T-helper 2 cell (primary cell): Measurements from ENCODE around the gene MTA2.
"Not testable (repeated sequence)": the region's sequence is repeated elsewhere in the genome, so short reads cannot be mapped to it uniquely, and the experiment has no call there.

Experiments used
- DNase-seq, 5 experiments: peaks; one replicate each; pipeline versions ENCODE4 v3.0.0 to v3.0.0-alpha.2; 2012 to 2022
- total RNA-seq, 2 donors: gene quantifications; one replicate each; lab custom pipeline; 2026; lab: John Stamatoyannopoulos, UW

The MTA2 gene
- 224 to 229 reads per million in 2 donors for total RNA-seq

- peak; percentile 94 to 99 (median 99) for DNase-seq
Observed at GRCh38 chr11:62601372-62602140, at the start of gene MTA2. Gene MTA2 (minus strand): TSS chr11:62601865. CDS start chr11:62601450, 415 bp downstream.

- DNase-seq, result not testable (repeated sequence)
Observed at GRCh38 chr11:62650283-62650682, 48.6 kb upstream of the MTA2 start.

- DNase-seq, result no peak
Observed at GRCh38 chr11:62649486-62649885, 47.8 kb upstream of the MTA2 start.

GRCh38 chr11:62648967-62649364 is 47.3 kb upstream of the MTA2 start:
- no peak for DNase-seq

GRCh38 chr11:62648185-62648966 is 46.7 kb upstream of the MTA2 start:
- DNase-seq, result no peak

- no peak for DNase-seq
Observed at GRCh38 chr11:62647609-62648005, 45.9 kb upstream of the MTA2 start.

- no peak for DNase-seq
Observed at GRCh38 chr11:62646825-62647608, 45.4 kb upstream of the MTA2 start.

GRCh38 chr11:62645946-62646824 is 44.5 kb upstream of the MTA2 start, which contains the start of gene GANAB:
Gene GANAB (minus strand): TSS chr11:62646613. CDS start chr11:62646599, 14 bp downstream.
- peak; percentile 94 to 99 (median 98) for DNase-seq

- peak in 1 of 5 experiments; percentile 22 for DNase-seq
Observed at GRCh38 chr11:62645671-62645945, 43.9 kb upstream of the MTA2 start.

GRCh38 chr11:62644220-62644619 is 42.6 kb upstream of the MTA2 start:
- DNase-seq, result no peak

GRCh38 chr11:62632492-62632891 is 30.8 kb upstream of the MTA2 start:
- DNase-seq, result no peak

GRCh38 chr11:62627713-62628112 is 26.0 kb upstream of the MTA2 start:
- DNase-seq, result peak in 1 of 5 experiments; percentile 20

GRCh38 chr11:62622476-62623089 is 20.9 kb upstream of the MTA2 start:
- no peak for DNase-seq

GRCh38 chr11:62621567-62622470 is 20.2 kb upstream of the MTA2 start, which contains the start of gene B3GAT3:
Gene B3GAT3 (minus strand): TSS chr11:62621986. CDS start chr11:62621947, 39 bp downstream.
- peak; percentile 89 to 98 (median 97) for DNase-seq

- DNase-seq, result no peak
Observed at GRCh38 chr11:62621027-62621566, 19.4 kb upstream of the MTA2 start.

- not testable (repeated sequence) for DNase-seq
Observed at GRCh38 chr11:62616957-62617356, 15.3 kb upstream of the MTA2 start.

GRCh38 chr11:62615521-62615920 is 13.9 kb upstream of the MTA2 start:
- no peak for DNase-seq

- no peak for DNase-seq
Observed at GRCh38 chr11:62614275-62614674, 12.6 kb upstream of the MTA2 start.

- DNase-seq, result no peak
Observed at GRCh38 chr11:62613291-62613778, 11.7 kb upstream of the MTA2 start.
